HG03378 (cell line): ENCODE measurements around the gene B4GALT5.

Experiments used
- ATAC-seq: cut with Tn5 transposase; IDR thresholded peaks from one replicate; pipeline ENCODE4 v1.9.1; 2021; ENCODE audit warnings: mild to moderate bottlenecking, moderate library complexity; ENCODE audit not compliant: unreplicated experiment

Gene B4GALT5

DNA sequence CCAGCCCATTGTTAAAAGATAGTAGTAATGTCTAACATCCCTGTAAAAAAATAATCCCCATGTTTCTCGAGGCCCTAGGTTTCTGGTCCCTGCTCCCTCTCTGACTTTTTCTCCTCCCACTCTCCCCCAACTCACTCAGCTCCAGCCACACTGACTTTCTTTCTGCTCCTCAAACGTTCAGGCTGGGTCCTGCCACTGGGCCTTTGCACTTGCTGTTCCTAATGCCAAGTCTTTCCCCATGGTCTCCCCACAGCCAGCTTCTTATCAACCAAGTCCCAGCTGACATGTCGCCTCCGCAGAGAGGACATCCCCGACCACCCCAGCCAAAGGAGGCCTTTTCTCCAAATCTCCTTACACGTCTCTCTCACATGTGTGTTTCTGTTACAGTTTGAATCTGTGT, 123.9 kb downstream of the B4GALT5 start:
- ATAC-seq, result no peak

DNA sequence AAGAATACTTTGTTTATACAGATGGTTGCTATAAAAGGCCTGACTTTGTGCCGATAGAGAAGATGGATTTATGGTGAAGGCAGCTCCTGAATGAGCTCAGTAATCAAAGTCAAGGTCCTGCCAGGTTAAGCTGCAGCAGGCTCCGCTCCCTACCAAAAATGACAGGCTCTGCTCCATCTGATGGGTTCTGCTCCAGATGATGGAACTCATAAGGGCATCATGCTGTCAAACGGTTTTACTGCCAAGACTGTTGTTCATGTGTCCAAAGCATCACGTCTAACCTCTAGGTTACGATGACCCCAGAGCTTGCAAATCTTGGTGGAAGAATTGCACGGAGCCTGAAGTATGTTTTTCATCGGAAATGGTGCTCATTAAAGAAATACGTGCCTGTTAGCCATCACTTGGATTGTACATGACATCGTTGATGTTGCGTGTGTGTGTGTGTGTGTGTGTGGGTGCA, 126.5 kb downstream of the B4GALT5 start:
- no peak for ATAC-seq

DNA sequence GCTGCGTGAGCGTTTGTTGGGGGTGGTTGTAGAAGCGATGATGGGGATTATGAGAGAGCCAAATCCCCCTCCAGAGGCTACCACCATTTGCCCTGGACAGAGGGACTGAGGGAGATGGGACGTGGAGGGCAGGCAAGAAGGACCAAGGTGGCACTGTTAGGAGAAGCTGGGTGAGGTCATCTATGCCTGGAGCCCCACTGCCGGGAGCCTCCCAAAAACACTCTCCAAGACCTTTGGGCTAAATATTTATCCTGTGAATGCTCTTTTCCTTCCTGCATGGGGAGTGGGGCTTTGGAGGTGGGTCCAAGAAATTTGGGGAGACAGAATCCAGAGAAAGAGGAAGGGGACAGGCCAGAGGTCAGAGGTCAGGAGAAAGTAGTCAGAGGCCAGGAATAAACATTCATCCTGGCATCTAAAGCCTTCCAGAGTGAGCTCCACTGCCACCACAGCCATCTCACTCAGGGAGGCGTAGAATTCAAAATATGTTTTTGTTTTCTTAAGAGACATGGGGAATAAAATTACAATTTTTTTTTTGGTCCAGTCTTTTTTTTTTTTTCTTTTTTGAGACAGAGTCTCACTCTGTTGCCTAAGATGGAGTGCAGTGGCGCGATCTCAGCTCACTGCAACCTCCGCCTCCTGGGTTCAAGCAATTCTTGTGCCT, 128.0 kb downstream of the B4GALT5 start:
- ATAC-seq, result no peak

DNA sequence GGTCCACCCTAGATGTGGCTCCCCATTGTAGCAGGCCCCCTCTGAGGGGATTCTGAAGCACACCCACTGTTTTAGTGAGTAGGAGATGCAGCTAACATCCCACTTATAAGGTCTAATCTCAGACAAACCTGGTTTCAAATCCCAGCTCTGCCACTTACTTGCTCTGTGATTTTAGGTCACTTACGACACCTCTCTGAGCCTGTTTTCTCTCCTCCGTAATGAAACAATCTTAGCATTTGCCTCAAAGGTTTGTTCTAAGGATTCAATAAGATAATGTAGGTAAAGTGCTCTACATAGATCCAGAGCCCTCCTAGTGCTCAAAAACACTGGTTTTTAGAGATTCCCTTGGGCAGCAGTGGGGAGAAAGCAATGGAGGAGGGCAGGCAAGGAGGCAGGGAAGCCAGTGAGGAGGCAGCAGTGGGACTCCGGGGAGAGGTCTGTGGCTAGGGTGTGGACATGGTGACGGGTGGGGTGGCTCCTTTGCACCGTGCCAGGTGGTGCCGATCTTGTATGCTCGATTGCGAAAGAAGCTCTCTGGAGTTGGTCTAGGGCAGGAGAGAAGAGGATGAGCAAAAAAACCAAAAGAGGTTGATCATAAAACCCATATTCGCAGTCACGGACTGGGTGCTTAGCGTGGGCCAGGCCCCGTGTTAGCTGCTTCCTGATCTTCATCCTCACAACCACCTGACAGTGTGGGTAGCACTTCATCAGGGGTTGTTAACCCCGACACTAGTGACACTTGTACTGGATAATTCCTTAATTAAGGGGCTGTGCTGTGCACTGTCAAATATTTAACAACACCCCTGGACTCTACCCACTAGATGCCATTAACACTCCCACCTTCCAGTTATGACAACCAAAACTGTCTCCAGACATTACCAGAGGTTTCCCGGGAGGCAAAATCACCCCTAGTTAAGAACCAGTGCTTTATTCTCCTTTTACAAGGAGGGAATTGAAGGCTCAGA, 129.0 kb downstream of the B4GALT5 start:
- no peak for ATAC-seq

DNA sequence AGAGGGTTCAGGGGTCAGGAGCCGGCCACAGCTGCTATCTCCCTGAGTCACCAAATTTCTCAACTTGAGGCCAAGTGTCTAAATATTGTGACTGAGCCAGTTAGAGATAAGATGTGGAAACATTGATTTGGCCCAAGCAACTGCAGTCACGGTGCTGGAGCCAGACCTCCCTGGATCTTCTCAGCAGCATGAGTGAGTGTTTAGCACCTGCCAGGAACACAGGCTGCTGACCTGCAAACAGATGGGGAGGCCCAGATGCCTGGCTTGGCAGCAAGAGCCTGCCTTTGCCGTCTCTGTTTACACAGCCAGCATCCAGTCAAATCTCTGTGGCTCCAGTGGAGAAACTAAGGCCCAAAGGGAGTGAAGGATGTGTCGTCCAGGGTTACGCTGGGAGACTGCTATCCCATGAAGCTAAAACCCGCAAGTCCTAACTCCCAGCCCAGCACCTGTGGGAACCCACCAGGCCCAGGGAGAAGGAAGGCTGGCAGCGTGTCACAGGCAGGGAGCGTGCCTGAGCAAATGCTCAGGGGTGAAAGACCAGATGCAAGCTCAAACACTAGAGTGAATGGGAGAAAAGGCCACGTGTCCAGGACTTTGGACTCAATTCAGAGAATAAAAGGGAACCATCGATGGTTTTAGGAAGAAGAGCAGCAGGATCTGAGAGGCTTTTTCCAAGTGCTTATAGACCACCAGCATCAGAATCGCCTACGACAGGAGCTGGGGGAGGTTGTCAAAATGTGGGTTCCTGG, 129.8 kb downstream of the B4GALT5 start:
- no peak for ATAC-seq

DNA sequence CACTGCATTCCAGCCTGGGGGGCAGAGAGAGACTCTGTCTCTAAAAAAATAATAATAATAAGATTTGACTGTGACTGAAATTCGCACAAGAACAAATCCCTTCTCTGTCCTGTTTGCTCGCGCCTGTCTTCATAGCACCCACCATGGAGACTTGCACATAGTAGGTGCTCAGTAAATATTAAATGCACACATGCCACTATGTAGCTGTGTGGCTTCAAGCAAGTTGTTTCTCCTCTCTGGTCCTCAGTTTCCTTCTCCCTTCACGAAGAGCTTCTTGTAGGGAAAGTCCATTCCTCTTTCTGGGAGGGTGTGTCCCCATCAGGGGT, 130.4 kb downstream of the B4GALT5 start:
- no peak for ATAC-seq
